ENCODE measurements around the gene SLC6A19. TPM values are rescaled to one million over a fixed set of nuclear protein-coding genes. Genes with fewer than 3 reads are reported as not detected.

The SLC6A19 gene
- total and polyA plus RNA-seq, 4 donors = 0.06 TPM; not detected in 3

DNA sequence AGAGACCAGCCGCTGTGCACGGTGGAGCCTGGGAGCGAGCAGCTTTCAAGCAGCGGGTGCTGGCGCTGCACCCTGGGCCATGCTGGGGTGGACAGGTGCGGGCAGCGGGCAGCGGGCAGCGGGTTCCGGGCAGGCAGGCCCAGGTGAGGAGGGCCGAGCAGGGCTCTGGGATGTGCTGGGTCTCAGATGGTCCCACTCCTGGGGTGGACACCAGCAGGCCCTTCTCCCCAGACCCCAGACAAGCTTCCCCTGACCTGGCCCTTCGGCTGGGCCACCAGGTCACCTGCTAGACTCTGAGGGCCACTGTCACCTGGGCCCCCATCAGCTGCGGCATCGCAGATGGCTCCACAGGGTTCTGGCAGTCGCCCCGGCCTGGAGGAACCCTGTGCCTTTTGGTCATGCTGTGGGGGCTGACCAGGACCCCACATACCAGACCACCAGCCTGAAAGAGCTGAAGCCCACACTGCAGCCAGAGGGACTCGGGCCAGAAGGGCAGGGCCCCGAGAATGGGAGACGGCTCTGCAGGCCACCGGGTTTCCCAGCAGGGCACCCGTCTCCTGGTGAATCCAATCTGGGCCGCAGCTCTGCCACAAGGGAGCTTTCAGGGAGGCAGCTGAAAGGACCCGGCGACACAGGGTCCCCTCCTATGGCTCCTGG is 2.0 kb downstream of the SLC6A19 start:
- Histone ChIP-seq H3K4me3 (no peak overlapping the region), H3K36me3 (ENCODE audit: control insufficient read depth in 4 of 4, insufficient read depth in 4 of 4, low read length in 4 of 4) (no peaks in the 10 kb centered on the region), H3K27me3 (ENCODE audit: control insufficient read depth in 3 of 3, insufficient read depth in 3 of 3, low read length in 2 of 3) (peaks cover 8 to 14% (median 11%) of the 10 kb centered on the region in 3 donors), H3K9ac (ENCODE audit: insufficient read depth in 1 of 2, low read length in 2 of 2) (no peak overlapping the region), H3K9me3 (ENCODE audit: control insufficient read depth in 4 of 4, insufficient read depth in 3 of 4, low read length in 3 of 4) (no peaks in the 10 kb centered on the region), H3K27ac (ENCODE audit: low read depth in 1 of 2, low read length in 1 of 2) (no peak overlapping the region), H3K4me1 (ENCODE audit: control insufficient read depth in 5 of 5, insufficient read depth in 5 of 5, low read length in 5 of 5) (peaks cover 0 to 16% (median 4%) of the 10 kb centered on the region in 5 donors)
- DNase-seq (no peak), ATAC-seq (ENCODE audit: insufficient read depth, low FRiP score) (no peak)
- 83 to 88% methylated on average over 24 of the region's 24 CpGs for WGBS, 2 donors
- TF ChIP-seq, protein P1, sequence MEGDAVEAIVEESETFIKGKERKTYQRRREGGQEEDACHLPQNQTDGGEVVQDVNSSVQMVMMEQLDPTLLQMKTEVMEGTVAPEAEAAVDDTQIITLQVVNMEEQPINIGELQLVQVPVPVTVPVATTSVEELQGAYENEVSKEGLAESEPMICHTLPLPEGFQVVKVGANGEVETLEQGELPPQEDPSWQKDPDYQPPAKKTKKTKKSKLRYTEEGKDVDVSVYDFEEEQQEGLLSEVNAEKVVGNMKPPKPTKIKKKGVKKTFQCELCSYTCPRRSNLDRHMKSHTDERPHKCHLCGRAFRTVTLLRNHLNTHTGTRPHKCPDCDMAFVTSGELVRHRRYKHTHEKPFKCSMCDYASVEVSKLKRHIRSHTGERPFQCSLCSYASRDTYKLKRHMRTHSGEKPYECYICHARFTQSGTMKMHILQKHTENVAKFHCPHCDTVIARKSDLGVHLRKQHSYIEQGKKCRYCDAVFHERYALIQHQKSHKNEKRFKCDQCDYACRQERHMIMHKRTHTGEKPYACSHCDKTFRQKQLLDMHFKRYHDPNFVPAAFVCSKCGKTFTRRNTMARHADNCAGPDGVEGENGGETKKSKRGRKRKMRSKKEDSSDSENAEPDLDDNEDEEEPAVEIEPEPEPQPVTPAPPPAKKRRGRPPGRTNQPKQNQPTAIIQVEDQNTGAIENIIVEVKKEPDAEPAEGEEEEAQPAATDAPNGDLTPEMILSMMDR (IDR thresholded peaks at IDR 0.05; ENCODE audit: control extremely low read depth, extremely low read depth) = no peak

DNA sequence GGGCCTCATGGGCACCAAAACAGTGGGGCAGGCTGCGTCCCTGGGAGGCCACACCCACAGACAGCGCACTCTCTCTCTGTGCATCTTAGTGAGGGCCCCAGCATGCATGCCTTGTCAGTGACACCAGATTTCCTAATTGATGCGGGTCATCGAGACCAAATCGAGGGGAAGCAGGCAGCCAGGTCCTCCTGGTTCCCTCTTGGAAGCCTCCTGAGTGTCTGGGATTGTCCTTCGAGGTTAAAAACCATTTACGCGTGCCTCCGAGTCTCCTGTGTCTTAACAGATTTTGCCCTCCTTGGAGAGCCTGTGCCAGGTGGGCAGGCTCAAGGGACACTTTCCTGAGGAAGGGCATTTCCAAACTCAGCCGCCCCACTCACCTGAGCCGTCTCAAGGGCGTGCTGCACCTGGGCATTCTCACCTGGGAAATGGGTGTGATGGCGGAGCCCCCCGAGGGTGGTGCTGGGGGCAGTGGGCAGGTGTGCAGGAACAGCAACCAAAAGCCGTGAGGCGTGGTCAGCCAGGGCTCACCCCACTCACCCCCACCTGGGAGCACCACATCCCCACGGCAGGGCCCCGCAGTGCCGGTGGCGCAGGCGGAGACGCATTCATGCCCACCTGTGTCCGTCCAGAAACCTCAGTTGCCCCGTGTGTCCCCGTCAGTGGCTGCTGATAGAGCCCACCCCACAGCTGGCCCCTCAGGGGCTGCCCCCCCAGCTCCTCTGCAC is 2.7 kb downstream of the SLC6A19 start:
- Histone ChIP-seq H3K27ac (ENCODE audit: low read depth in 1 of 2, low read length in 1 of 2) (no peak overlapping the region), H3K9ac (ENCODE audit: insufficient read depth in 1 of 2, low read length in 2 of 2) (no peak overlapping the region), H3K4me1 (ENCODE audit: control insufficient read depth in 5 of 5, insufficient read depth in 5 of 5, low read length in 5 of 5) (peaks cover 0 to 16% (median 4%) of the 10 kb centered on the region in 5 donors), H3K27me3 (ENCODE audit: control insufficient read depth in 3 of 3, insufficient read depth in 3 of 3, low read length in 2 of 3) (peaks cover 5 to 8% (median 7%) of the 10 kb centered on the region in 3 donors), H3K36me3 (ENCODE audit: control insufficient read depth in 4 of 4, insufficient read depth in 4 of 4, low read length in 4 of 4) (no peaks in the 10 kb centered on the region), H3K9me3 (ENCODE audit: control insufficient read depth in 4 of 4, insufficient read depth in 3 of 4, low read length in 3 of 4) (no peaks in the 10 kb centered on the region), H3K4me3 (no peak overlapping the region)
- no peak for DNase-seq
- ATAC-seq (ENCODE audit: insufficient read depth, low FRiP score) = no peak
- TF ChIP-seq, protein P1 (IDR thresholded peaks at IDR 0.05; ENCODE audit: control extremely low read depth, extremely low read depth) = no peak
- WGBS, 2 donors = 74 to 85% methylated on average over 25 of the region's 25 CpGs

DNA sequence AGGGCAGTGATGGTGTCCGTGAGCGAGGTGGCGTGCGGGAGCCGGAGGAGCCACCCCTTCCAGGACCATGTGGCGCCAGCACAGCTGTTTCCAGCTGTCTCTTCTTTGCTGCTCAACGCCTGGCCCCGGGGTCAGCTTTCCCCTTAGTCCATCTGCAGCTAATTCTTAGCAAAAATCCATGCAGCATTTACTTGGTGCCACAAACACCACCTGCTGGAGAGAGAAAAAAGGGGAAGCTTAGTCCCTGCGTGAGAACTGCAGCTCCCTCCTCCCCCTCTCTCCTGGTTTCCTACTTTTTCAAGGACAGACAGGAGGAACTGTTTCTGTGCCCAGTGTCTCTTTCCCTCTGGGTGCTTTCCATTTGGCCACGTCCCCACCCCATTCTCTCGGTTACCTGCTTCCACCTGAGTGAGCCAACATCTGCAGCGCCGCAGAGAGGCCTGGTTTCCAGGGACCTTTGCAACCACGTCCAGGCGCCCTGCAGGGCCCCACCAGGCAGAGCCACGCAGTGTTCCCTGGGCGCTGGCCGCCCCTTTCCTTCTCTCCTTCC is 3.4 kb downstream of the SLC6A19 start:
- TF ChIP-seq, protein P1 (IDR thresholded peaks at IDR 0.05; ENCODE audit: control extremely low read depth, extremely low read depth) = no peak
- 33 to 37% methylated on average over 18 of the region's 18 CpGs for WGBS, 2 donors
- H3K4me3 ChIP-seq = no peak overlapping the region

More for the DNA sequence above, 3.4 kb downstream of the SLC6A19 start:
- DNase-seq (peak; percentile 92 to 96 (median 94)), ATAC-seq (ENCODE audit: insufficient read depth, low FRiP score) (no peak)
- H3K9ac ChIP-seq (ENCODE audit: insufficient read depth in 1 of 2, low read length in 2 of 2) = no peak overlapping the region
- H3K36me3 ChIP-seq (ENCODE audit: control insufficient read depth in 4 of 4, insufficient read depth in 4 of 4, low read length in 4 of 4) = no peaks in the 10 kb centered on the region
- peaks cover 3 to 8% (median 4%) of the 10 kb centered on the region in 3 donors for H3K27me3 ChIP-seq (ENCODE audit: control insufficient read depth in 3 of 3, insufficient read depth in 3 of 3, low read length in 2 of 3)
- H3K27ac ChIP-seq (ENCODE audit: low read depth in 1 of 2, low read length in 1 of 2) = no peak overlapping the region
- H3K4me1 ChIP-seq (ENCODE audit: control insufficient read depth in 5 of 5, insufficient read depth in 5 of 5, low read length in 5 of 5) = peaks cover 0 to 16% (median 4%) of the 10 kb centered on the region in 5 donors
- H3K9me3 ChIP-seq (ENCODE audit: control insufficient read depth in 4 of 4, insufficient read depth in 3 of 4, low read length in 3 of 4) = no peaks in the 10 kb centered on the region

All from lung (tissue), 12 donors.